Mammary epithelial cell (primary cell): ENCODE data around the gene MAST4.

Experiments
- EZH2 ChIP-seq: IDR thresholded peaks from 2 replicates; pipeline ENCODE4 v1.6.1; 2012; ENCODE audit warnings: low read length, inconsistent platforms, borderline replicate concordance
- TF ChIP-seq, protein P1 (sequence below), 2 donors: IDR thresholded peaks in 1 of 2; conservative IDR thresholded peaks in 1 of 2; 2 replicates each; pipeline ENCODE4 v1.5.1; 2011 to 2012; ENCODE audit warnings: inconsistent platforms in 2 of 2, low read length in 2 of 2, mild to moderate bottlenecking in 2 of 2, control low read depth in 1 of 2, low read depth in 1 of 2; ENCODE audit not compliant: insufficient read depth in 1 of 2; ENCODE audit errors: extremely low read depth in 1 of 2

DNA sequence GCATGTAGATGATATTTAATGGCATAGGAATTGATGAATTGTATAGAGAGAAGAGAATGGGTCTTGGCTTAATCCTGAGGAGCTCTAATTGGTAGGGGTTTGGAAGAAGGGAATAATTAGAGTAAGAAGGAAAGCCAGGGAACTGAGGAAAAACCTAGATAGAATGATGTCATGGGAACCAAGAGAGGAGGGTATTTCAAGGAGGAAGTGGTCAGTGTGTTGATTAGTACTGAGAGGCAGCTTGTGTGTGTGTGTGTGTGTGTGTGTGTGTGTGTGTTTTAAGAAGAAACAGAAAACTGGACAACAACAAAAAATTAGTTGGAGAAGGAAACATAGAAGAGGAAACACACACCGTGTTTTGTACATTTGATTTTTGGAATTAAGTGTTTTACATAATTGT lies 42.8 kb downstream of the MAST4 start:
- no peak for TF ChIP-seq EZH2
- TF ChIP-seq, protein P1, sequence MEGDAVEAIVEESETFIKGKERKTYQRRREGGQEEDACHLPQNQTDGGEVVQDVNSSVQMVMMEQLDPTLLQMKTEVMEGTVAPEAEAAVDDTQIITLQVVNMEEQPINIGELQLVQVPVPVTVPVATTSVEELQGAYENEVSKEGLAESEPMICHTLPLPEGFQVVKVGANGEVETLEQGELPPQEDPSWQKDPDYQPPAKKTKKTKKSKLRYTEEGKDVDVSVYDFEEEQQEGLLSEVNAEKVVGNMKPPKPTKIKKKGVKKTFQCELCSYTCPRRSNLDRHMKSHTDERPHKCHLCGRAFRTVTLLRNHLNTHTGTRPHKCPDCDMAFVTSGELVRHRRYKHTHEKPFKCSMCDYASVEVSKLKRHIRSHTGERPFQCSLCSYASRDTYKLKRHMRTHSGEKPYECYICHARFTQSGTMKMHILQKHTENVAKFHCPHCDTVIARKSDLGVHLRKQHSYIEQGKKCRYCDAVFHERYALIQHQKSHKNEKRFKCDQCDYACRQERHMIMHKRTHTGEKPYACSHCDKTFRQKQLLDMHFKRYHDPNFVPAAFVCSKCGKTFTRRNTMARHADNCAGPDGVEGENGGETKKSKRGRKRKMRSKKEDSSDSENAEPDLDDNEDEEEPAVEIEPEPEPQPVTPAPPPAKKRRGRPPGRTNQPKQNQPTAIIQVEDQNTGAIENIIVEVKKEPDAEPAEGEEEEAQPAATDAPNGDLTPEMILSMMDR (conservative IDR thresholded peaks at IDR 0.05 in 1 of 2, IDR thresholded peaks at IDR 0.05 in 1 of 2; ENCODE audit: extremely low read depth in 1 of 2, insufficient read depth in 1 of 2, low read depth in 1 of 2, low read length in 2 of 2), result no peak
